NCI-H2196 treated with DMSO at 0.1 percent for 48 hours (cell line): ENCODE measurements around the gene PMS1.
"Not testable (repeated sequence)": the region's sequence is repeated elsewhere in the genome, so short reads cannot be mapped to it uniquely, and the experiment has no call there.

Source experiments
- DNase-seq: peaks from one replicate; lab custom pipeline; 2025; ENCODE audit not compliant: unreplicated experiment; lab: John Stamatoyannopoulos, UW

PMS1 gene

DNA sequence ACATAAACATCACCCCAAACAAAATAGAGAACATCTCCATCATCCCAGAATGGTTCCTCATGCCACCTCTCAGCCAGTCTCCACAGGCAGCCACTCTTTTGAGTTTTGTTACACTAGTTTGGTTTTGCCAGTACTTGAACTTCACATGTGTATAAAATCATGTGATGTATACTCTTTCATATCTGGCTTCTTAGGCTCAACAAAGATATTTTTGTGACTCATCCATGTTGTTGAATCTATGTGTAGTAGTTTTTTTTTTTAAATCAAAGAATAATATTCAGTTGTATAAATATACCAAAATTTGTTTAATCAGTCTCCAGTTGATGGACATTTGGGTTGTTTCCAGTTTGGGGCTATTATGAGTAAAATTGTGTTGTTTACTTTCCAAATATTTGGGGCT lies 75.9 kb downstream of the PMS1 start:
- no peak for DNase-seq

DNA sequence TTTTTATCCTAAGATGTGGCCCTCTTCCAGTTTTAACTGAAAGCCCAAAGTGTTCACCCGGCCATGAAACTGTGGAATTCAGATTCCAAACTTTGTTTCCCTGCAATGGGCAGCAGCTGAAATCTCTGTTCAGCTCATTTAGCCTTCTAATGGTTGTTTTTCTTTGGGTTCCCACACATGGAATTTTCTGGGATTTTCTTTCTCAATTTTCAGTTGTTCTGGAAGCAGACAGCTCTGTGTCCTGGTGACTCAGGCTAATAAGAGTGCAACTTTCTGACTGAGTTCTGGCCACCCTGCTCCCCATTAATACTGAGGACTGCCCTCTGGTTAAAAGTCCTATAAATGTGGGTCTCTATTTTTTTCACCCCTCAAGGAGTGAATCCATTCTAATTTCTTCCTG lies 78.5 kb downstream of the PMS1 start:
- no peak for DNase-seq

DNA sequence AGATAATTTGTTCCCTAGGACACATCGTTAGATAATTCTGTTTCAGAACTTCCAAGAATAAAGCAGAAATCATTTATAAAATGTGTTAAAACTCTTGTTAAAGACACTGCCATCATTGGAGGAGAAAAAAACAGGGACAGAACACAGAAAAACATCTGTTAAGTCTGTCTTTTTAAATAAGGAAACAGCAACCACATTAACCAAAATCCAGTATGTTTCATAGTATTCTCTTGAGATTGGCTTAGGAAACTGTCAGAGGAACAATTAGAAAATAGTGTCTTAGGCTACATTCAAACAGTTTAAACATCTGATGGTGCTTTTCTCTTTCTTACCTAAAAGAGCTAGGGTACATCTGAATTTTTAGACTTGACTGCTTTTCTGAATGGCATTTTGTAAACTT lies 81.6 kb downstream of the PMS1 start:
- DNase-seq: no peak

GRCh38 chr2:189866296-189866695 lies 82.0 kb downstream of the PMS1 start:
- no peak for DNase-seq

GRCh38 chr2:189868896-189869295 lies 84.6 kb downstream of the PMS1 start:
- DNase-seq: no peak

DNA sequence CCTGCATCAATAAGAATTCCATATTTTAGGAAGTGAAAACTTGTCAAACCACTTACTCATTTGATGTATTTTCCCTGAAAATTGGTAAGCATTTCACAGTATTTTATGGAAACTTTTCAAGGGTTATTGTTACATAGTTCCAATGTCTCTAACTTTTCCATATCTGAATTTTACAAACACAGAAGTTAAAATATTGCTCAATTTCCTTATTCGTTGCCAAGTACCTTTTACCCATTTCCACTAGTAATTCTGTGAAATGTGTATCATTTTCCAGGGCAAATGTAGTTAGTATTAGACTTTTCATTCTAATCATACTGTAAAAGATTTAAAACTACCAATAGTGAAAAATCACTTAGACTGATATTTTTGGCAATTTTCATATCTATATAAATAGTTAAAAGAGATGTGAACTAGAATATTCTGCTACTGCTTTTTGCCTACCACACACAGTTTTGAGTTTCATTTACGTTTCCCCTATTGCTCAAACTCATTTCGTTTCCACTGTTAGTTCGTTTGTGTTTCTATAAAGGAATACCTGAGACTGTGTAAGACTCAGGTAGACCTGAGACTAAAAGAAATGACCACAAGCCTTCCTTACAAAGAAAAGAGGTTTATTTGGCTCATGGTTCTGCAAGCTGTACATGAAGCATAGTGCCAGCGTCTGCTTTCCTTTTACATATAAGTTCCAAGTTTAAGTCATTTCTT lies 86.3 kb downstream of the PMS1 start:
- DNase-seq: no peak

- no peak for DNase-seq
These were observed 89.4 kb downstream of the PMS1 start for GRCh38 chr2:189873696-189874095.

DNA sequence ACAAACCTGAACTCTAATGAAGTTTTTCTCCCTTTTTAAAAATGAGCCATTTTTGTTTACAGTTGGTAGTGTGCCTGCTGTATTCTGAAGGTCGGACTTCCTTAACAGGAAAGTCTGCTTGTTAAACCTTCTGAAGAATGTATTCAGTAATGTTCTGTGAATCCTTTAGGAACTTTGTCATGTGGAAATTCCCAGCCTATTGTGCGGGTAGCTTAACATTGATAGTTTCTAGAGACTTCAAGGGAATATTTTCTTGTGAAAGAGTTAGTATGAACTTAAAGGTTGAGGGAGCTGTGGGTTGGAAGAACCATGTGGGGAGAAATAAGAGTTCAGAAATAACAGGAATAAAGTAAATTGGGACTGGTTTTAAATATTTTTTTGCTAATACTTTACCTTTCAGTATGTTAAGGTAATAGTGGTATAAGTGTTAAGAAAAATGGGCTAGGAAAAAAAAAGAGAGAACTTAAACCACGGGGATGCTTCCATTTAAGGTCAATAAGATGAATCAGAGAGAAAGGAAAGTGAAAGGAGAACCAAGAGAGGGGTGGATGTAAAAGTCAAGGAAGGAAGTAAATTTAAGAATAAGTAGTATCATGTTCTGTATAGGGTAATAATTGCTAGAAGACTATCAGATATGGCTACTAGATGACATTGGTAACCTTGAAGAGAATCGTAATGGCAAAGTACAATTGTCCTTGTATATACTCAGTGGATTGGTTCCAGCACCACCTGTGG lies 90.5 kb downstream of the PMS1 start:
- DNase-seq: no peak

GRCh38 chr2:189876271-189876670 lies 92.0 kb downstream of the PMS1 start:
- no peak for DNase-seq

DNA sequence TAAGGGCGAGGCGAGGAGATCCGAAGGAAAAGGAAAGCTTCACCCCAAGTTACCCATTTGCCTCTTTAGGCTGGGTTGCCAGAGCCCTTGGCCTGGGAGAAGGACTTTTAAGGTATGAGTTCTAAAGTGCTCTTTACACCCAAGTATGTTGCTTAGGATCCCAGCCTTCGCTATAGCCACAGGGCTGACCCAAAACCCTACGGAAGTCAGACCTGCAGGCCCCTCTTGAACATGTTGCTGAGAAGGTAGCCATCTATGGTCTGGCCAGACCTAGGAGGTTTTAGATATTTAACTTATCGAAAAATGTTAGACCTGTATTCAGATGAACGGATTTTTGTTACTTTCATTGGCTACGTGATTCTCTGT lies 95.4 kb downstream of the PMS1 start:
- DNase-seq: no peak

- no peak for DNase-seq
These were observed 96.2 kb downstream of the PMS1 start for GRCh38 chr2:189880429-189880828.

GRCh38 chr2:189880832-189881492 lies 96.7 kb downstream of the PMS1 start:
- no peak for DNase-seq

GRCh38 chr2:189885368-189885767 lies 101.1 kb downstream of the PMS1 start:
- DNase-seq: no peak

- not testable (repeated sequence) for DNase-seq
These were observed 108.5 kb downstream of the PMS1 start for GRCh38 chr2:189892546-189893294.

DNA sequence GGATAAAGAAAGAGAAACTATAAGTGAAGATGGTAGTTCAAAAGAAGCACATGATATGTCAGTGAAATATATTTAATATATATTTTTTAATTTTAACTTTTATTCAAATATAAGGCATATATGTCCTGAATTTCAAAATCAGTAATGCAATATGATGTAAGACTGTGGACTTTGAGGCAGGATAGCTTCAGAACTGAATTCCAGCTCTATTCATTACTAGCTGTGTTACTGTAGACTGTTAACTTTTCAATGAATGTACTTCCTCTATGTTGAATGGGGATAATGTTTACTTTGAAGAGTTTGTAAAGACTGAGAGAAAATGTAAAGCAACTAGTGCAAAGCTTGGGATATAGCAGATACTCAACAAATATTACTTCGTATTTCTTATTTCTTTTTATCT lies 112.6 kb downstream of the PMS1 start:
- DNase-seq: no peak

- DNase-seq: no peak
These were observed 114.9 kb downstream of the PMS1 start for GRCh38 chr2:189899101-189899500.

DNA sequence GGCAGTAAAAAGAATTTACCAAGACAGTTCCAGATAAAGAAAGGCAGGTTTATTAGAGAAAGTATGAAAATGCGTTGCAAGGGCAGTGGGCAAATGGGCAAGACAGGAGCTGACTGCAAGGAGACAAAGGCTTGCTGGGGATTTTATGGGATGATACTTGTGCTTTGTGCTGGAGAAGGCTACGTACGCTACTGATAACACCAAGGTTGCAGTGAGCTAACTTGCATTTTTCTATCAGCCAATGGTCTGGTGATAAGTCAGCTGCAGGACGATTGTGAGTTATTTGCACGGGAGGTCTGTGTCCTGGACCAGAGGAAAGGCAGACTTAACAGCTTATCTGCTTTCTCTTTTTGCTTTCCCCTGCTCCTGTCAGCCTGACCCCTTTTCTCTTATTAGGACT lies 116.5 kb downstream of the PMS1 start:
- no peak for DNase-seq

DNA sequence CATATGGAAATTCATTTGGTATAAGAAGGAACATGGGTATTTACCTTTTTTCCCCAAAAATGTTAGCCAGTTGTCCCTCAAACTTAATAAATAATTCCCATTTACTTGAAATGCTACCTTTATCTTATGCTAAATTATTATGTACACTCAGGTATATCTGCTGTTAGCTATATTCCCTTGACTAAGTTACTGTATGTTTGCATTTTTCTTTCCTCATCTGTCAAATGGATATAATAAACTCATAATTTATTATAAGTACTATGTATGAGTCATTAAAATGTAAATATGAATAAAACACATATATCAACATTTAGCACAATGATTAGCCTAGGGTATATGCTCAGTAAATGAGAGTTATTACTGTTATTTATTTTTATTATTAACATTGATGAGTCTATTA lies 117.4 kb downstream of the PMS1 start:
- DNase-seq: no peak

GRCh38 chr2:189913821-189914220 lies 129.6 kb downstream of the PMS1 start:
- DNase-seq: no peak

GRCh38 chr2:189916651-189917050 lies 132.4 kb downstream of the PMS1 start:
- DNase-seq: no peak
